Measurements from ENCODE around the gene KIDINS220. TPM values are rescaled to one million over a fixed set of nuclear protein-coding genes. Genes with fewer than 3 reads are reported as not detected.

KIDINS220 gene
- total RNA-seq, 2 experiments from 2014 or later = 22.7 to 24.4 TPM

DNA sequence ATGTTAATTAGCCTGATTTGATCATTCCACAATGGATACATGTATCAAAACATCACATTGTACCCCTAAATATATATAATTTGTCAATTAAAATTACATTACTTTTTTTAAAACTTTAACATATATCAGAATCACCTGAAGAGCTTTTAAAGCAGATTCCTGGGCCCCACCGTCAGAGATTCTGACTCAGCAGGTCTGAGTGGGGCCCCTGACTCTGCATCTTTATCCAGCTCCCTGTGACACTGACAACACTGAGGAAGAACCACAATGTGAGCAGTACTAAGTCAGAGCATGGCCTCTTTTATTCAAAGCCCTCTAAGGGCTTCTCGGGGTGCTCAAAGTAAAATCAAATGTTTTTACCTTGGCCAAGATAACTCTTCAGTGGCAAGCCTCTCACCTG lies 9.7 kb downstream of the KIDINS220 start:
- ChIA-PET POLR2A (interaction anchor here (0.6 kb wide), 1 partner anchor 92 kb away, joined by 8 read pairs; no protein-coding TSS in a partner anchor), CTCF (no interaction called here)
- intact Hi-C loops (cut with DNase I, micrococcal nuclease) = no loop called here
- Mint-ChIP-seq H3K27ac (no peak overlapping the region), H3K27me3 (no peaks in the 10 kb centered on the region), H3K4me1 (peaks cover 35% of the 10 kb centered on the region), H3K36me3 (ENCODE audit: low read depth) (peaks cover 8% of the 10 kb centered on the region), H3K4me3 (no peak overlapping the region), H3K9me3 (ENCODE audit: low read depth) (no peaks in the 10 kb centered on the region)
- no peak for DNase-seq
- ATAC-seq = no peak

GRCh38 chr2:8822218-8822617 lies 15.2 kb downstream of the KIDINS220 start:
- peaks cover 12% of the 10 kb centered on the region for H3K36me3 Mint-ChIP-seq (ENCODE audit: low read depth)
- H3K27ac Mint-ChIP-seq = no peak overlapping the region
- H3K27me3 Mint-ChIP-seq = no peaks in the 10 kb centered on the region
- ChIA-PET CTCF (no interaction called here), POLR2A (interaction anchor here (0.7 kb wide), 1 partner anchor 300 kb away, joined by 3 read pairs; no protein-coding TSS in a partner anchor)
- H3K4me1 Mint-ChIP-seq = no peaks in the 10 kb centered on the region
- no peak overlapping the region for H3K4me3 Mint-ChIP-seq
- intact Hi-C loops (cut with DNase I, micrococcal nuclease) = no loop called here
- no peak for DNase-seq
- ATAC-seq = no peak
- H3K9me3 Mint-ChIP-seq (ENCODE audit: low read depth) = no peaks in the 10 kb centered on the region

DNA sequence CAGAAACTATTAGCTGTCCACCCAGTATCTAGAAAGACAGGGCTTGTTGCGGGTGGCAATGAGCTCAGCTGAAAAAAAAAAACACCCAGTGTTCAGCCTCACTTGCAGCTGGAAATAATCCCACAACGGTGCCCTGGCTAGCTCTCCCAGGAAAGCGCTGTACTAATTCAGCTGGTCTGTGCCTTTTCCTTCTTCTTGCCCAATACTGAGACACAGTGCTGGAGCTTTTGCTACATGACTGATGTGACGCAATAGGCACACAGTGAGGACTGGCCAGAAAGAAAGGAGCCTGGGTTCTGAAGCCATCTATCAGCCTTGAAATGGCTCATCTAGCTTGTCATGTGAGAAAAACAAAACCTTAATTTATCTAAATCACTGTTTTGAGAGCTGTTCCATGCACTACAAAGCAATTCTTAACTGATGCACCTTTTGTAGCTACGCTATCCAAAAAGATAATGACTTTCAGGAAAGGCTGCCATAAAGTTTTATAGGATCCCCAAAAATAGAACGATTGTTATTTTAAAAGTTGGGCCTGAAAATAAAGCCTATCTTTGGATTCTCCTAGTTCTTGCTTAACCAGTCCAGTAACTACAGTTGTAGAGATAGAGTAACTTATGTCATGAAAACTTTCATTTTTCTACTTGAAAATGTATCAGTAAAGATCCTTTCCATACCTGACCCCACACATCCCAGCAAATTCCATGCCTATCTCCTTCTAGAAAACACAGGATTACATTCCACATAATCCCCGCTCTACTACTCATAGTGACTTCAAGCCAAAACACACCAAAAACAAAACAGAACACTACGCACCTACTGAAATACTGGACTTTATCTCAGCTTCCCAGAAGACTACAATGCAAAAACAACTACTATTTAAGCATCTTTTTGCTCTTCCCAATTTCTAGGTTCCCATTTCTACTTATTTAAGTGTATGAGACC lies 15.9 kb downstream of the KIDINS220 start:
- no peaks in the 10 kb centered on the region for H3K27me3 Mint-ChIP-seq
- H3K27ac Mint-ChIP-seq = no peak overlapping the region
- no peaks in the 10 kb centered on the region for H3K4me1 Mint-ChIP-seq
- peaks cover 12% of the 10 kb centered on the region for H3K36me3 Mint-ChIP-seq (ENCODE audit: low read depth)
- ChIA-PET POLR2A (interaction anchor here (0.7 kb wide), 1 partner anchor 299 kb away, joined by 3 read pairs; no protein-coding TSS in a partner anchor), CTCF (interaction anchor here (1.5 kb wide), 1 partner anchor 16 kb away, joined by 7 read pairs; no protein-coding TSS in a partner anchor)
- H3K9me3 Mint-ChIP-seq (ENCODE audit: low read depth) = no peaks in the 10 kb centered on the region
- ATAC-seq (no peak), DNase-seq (no peak)
- intact Hi-C loops (cut with DNase I, micrococcal nuclease) = no loop called here
- H3K4me3 Mint-ChIP-seq = no peak overlapping the region

DNA sequence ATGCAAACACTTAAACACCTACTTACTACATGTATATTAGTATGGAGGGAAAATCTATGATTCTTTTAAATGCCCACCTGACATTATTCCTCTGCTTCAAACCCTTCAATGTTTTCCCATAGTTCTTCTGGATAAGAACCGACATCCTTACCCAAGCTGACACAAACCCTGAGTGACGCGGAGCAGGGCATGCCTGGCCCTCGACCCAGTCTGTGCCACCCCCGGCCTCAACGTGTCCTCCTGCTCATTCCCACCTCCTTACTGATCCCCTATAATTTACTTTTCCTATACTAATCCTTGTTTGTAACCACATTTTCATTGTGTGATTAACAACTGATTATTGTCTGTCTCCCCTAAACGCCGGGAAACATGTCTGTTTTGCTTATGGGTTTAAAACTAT lies 17.5 kb downstream of the KIDINS220 start:
- Mint-ChIP-seq H3K4me3 (no peak overlapping the region), H3K27ac (no peak overlapping the region), H3K27me3 (no peaks in the 10 kb centered on the region), H3K4me1 (no peaks in the 10 kb centered on the region), H3K9me3 (ENCODE audit: low read depth) (no peaks in the 10 kb centered on the region), H3K36me3 (ENCODE audit: low read depth) (peaks cover 12% of the 10 kb centered on the region)
- DNase-seq (no peak), ATAC-seq (no peak)
- intact Hi-C loops (cut with DNase I, micrococcal nuclease) = no loop called here
- ChIA-PET CTCF (no interaction called here), POLR2A (no interaction called here)

- CTCF ChIA-PET = no interaction called here
- no peak for DNase-seq
- Mint-ChIP-seq H3K27me3 (no peaks in the 10 kb centered on the region), H3K4me1 (no peaks in the 10 kb centered on the region), H3K4me3 (no peak overlapping the region), H3K36me3 (ENCODE audit: low read depth) (peaks cover 12% of the 10 kb centered on the region), H3K27ac (no peak overlapping the region), H3K9me3 (ENCODE audit: low read depth) (no peaks in the 10 kb centered on the region)
- intact Hi-C loops (cut with DNase I, micrococcal nuclease) = no loop called here
- ATAC-seq = no peak
- POLR2A ChIA-PET = interaction anchor here (0.6 kb wide), 1 partner anchor 380 kb away, joined by 3 read pairs; no protein-coding TSS in a partner anchor
Observed at GRCh38 chr2:8819194-8819593, 18.2 kb downstream of the KIDINS220 start.

DNA sequence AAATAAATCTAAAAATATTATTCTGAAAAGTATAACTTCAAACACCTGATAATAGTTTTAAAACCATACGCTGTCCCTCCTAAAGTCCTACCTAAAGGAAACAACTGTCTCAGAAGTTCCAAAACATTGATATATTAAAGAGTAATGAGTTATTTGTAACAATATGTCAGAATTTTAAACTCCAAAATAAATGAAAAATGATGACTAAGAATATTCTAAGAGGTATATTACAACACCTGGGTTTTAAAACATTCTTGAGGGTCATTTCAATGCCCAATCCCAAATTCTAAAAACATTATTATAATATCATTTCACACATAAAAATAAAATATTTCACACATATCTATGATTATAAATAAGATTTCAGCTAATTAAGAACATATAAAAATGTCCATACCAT lies 20.2 kb downstream of the KIDINS220 start:
- no peaks in the 10 kb centered on the region for H3K27me3 Mint-ChIP-seq
- no peaks in the 10 kb centered on the region for H3K4me1 Mint-ChIP-seq
- H3K4me3 Mint-ChIP-seq = no peak overlapping the region
- DNase-seq (no peak), ATAC-seq (no peak)
- POLR2A ChIA-PET = no interaction called here
- no peaks in the 10 kb centered on the region for H3K9me3 Mint-ChIP-seq (ENCODE audit: low read depth)
- CTCF ChIA-PET = no interaction called here
- H3K36me3 Mint-ChIP-seq (ENCODE audit: low read depth) = peaks cover 16% of the 10 kb centered on the region
- no peak overlapping the region for H3K27ac Mint-ChIP-seq
- intact Hi-C loops (cut with DNase I, micrococcal nuclease) = no loop called here

DNA sequence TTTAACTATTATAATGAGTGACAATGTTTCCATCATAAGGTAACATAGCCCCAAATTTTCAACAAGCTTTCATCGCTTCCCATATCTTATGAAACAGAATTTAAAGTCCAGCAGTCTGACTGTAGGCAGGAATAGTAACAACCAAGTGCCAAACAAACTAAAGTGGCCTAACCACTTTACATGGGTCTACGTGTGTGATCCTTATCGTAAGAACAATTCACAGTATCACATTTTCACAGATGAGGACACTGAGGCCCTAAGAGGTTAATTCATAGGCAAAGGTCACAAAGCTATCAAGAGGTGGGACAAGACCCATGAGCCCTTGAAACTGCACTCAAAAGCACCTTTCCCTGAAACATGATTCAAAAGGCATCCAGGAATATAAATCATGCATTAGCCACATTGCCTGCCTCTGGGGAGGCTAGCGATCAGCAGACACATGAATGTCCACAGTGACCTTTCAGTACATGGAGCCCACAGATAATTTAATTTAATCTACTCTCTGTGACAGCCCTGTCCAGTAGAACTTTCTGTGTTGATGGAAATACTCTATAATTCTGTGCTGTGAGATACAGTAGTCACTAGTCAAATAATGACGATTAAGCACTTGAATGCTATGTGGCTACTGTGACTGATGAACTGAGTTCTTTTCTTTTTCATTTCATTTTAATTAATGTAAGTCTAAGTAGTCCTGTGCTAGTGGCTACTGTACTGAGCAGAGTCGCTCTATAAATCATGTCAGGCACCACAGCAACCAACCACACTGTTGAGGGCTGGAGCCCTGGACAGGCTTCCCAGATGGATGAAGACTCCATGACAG lies 30.3 kb downstream of the KIDINS220 start:
- peaks cover 22% of the 10 kb centered on the region for H3K4me1 Mint-ChIP-seq
- H3K4me3 Mint-ChIP-seq = no peak overlapping the region
- no peak overlapping the region for H3K27ac Mint-ChIP-seq
- no peaks in the 10 kb centered on the region for H3K9me3 Mint-ChIP-seq (ENCODE audit: low read depth)
- no peaks in the 10 kb centered on the region for H3K27me3 Mint-ChIP-seq
- no peak for DNase-seq
- peaks cover 53% of the 10 kb centered on the region for H3K36me3 Mint-ChIP-seq (ENCODE audit: low read depth)
- CTCF ChIA-PET = no interaction called here
- no peak for ATAC-seq
- intact Hi-C loops (cut with DNase I, micrococcal nuclease) = no loop called here
- POLR2A ChIA-PET = no interaction called here

DNA sequence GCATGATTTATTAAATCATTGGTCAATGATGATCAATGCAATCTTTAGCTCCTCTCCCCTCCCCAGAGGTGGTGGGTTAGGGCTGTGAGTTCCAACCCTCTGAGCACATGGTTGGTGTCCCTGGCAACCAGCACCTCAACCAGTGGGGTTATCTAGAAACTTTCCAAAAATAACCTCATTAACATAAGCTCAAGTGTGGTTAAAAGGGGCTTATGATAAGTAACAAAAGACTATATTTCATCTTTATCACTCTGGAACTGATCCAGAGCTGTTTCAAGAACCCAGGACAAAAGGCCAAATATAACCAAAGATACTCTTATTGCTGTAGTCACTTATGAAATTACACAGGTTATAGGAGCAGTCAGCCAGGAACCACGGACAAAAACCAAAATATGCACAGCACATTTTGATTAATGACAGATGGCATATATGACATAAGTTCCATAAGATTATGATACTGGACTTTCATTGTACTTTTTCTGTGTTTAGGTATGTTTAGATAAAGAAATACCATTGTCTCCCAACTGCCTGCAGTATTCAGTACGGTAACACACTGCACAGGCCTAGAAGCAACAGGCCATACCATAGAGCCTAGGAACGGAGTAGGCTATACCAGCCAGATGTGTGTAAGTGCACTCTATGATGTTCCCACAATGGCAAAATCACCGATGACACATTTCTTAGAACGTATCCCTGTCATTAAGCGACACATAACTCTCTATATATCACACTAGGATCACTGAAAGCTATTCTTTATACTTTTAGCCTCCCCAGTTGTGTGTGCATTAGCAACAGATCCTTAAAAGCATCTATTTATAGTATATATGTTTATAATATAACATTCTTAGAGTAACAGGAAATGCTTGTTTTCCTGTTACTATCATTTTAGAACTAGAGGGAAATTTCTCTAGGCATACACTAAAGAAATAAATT lies 31.9 kb downstream of the KIDINS220 start:
- Mint-ChIP-seq H3K27ac (no peak overlapping the region), H3K9me3 (ENCODE audit: low read depth) (no peaks in the 10 kb centered on the region), H3K27me3 (no peaks in the 10 kb centered on the region), H3K36me3 (ENCODE audit: low read depth) (peaks cover 50% of the 10 kb centered on the region), H3K4me1 (peaks cover 22% of the 10 kb centered on the region), H3K4me3 (no peak overlapping the region)
- DNase-seq (no peak), ATAC-seq (no peak)
- ChIA-PET CTCF (interaction anchor here (0.5 to 2.4 kb wide), 2 partner anchors 16 to 972 kb away, joined by 3 to 7 read pairs; no protein-coding TSS in a partner anchor), POLR2A (no interaction called here)
- intact Hi-C loops (cut with DNase I, micrococcal nuclease) = no loop called here

GRCh38 chr2:8803658-8804379 lies 33.6 kb downstream of the KIDINS220 start:
- H3K27me3 Mint-ChIP-seq = no peaks in the 10 kb centered on the region
- H3K4me3 Mint-ChIP-seq = no peak overlapping the region
- H3K9me3 Mint-ChIP-seq (ENCODE audit: low read depth) = no peaks in the 10 kb centered on the region
- peak; percentile 77 for DNase-seq
- ChIA-PET CTCF (interaction anchor here (0.5 to 2.4 kb wide), 6 partner anchors 12 to 689 kb away, joined by 3 to 7 read pairs (median 4); no protein-coding TSS in a partner anchor), POLR2A (interaction anchor here (0.6 kb wide), 1 partner anchor 1386 kb away, joined by 3 read pairs; no protein-coding TSS in a partner anchor)
- H3K4me1 Mint-ChIP-seq = peaks cover 27% of the 10 kb centered on the region
- intact Hi-C loops (cut with DNase I, micrococcal nuclease) = loop anchor here in 1 of 2 experiments (1.0 to 5.0 kb wide), 2 partner anchors 33 to 397 kb away; partner anchors contain the start of gene KIDINS220
- peak overlapping the region; percentile 82 for H3K27ac Mint-ChIP-seq
- H3K36me3 Mint-ChIP-seq (ENCODE audit: low read depth) = peaks cover 54% of the 10 kb centered on the region
- peak; percentile 98 for ATAC-seq

DNA sequence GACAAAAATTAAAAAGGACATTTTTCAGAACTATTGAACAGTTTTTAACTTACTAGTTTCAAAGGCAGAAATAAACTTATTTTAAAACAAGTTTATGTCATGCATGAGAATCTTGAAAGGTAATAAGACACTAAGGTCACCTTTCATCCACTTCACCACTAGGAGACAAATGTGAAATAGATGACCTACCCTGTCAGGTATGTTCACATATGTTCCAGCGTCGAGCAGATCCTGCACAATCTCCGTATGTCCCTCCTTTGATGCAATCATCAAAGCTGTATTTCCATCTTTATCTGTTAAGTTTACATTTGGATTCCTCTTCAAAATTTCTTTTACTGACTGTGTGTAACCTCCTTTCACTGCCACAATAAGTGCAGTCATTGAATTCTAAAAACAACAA lies 34.7 kb downstream of the KIDINS220 start:
- DNase-seq (no peak), ATAC-seq (no peak)
- POLR2A ChIA-PET = no interaction called here
- Mint-ChIP-seq H3K4me1 (peaks cover 30% of the 10 kb centered on the region), H3K27ac (no peak overlapping the region), H3K27me3 (no peaks in the 10 kb centered on the region), H3K4me3 (no peak overlapping the region), H3K9me3 (ENCODE audit: low read depth) (no peaks in the 10 kb centered on the region), H3K36me3 (ENCODE audit: low read depth) (peaks cover 52% of the 10 kb centered on the region)
- CTCF ChIA-PET = interaction anchor here (1.1 to 2.0 kb wide), 3 partner anchors 16 to 71 kb away, joined by 3 to 7 read pairs (median 4); no protein-coding TSS in a partner anchor
- intact Hi-C loops (cut with DNase I, micrococcal nuclease) = loop anchor here in 1 of 2 experiments (5.0 kb wide), 1 partner anchor 395 kb away; no protein-coding TSS in a partner anchor

All from activated CD4-positive, alpha-beta T cell treated with anti-CD3 and anti-CD28 coated beads for 36 hours (primary cell).